ENCODE measurements around the gene ZNF445.

The ZNF445 gene

DNA sequence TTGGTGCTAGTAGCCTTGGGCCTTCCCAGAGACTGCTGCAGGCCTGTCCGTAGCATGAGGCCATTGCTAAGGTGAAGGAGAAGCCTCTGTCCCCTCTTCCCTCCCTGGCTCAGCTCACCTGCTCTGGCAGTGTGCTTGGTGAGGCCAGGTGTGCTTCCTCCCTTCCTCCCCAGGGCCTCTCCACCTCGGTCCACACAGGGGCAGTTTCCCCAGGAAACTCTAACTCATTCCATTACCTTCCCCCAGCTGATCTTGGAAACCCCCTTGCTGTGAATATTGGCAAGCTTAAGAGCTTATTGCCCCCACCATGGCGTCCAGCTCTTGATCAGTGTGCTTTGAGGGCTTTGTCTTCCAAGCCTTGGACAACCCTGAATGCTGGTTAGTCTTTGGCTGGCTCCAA is 52.7 kb downstream of the ZNF445 start:
- Histone ChIP-seq H3K79me2 (no peaks in the 10 kb centered on the region), H3K27ac (no peak overlapping the region), H3K36me3 (ENCODE audit: control insufficient read depth, insufficient read depth, low read length) (no peaks in the 10 kb centered on the region), H3K9ac (no peak overlapping the region), H3K9me3 (ENCODE audit: control insufficient read depth, low read length) (no peaks in the 10 kb centered on the region), H3K4me1 (no peaks in the 10 kb centered on the region), H2AFZ (no peak overlapping the region), H3K4me3 (ENCODE audit: low read depth, low read length) (no peak overlapping the region), H3K4me2 (ENCODE audit: low read length) (no peak overlapping the region), H3K27me3 (ENCODE audit: control insufficient read depth, insufficient read depth, low read length) (no peaks in the 10 kb centered on the region)
- TF ChIP-seq, protein P1, sequence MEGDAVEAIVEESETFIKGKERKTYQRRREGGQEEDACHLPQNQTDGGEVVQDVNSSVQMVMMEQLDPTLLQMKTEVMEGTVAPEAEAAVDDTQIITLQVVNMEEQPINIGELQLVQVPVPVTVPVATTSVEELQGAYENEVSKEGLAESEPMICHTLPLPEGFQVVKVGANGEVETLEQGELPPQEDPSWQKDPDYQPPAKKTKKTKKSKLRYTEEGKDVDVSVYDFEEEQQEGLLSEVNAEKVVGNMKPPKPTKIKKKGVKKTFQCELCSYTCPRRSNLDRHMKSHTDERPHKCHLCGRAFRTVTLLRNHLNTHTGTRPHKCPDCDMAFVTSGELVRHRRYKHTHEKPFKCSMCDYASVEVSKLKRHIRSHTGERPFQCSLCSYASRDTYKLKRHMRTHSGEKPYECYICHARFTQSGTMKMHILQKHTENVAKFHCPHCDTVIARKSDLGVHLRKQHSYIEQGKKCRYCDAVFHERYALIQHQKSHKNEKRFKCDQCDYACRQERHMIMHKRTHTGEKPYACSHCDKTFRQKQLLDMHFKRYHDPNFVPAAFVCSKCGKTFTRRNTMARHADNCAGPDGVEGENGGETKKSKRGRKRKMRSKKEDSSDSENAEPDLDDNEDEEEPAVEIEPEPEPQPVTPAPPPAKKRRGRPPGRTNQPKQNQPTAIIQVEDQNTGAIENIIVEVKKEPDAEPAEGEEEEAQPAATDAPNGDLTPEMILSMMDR (IDR thresholded peaks at IDR 0.05): no peak

DNA sequence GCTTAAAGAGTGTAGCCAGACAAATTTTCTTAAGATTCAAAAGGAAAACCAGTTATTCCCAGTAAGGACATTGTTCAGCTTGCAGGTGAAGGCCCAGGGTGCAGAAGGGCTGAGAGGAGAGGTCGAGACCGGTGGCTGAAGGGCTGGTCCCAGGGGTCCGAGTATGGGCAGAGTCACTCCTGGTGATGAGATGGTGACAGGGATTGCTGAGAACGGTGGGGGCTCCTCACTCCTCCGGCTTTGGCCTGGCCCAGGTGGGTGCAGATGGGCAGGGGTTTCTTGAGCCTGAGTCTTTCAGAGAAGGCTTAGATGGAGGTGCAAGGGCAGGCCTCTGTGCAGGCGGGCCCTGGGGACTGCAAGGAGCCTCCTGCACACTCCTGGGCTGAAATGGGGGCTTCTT is 56.2 kb downstream of the ZNF445 start:
- H3K27ac ChIP-seq: no peak overlapping the region
- H3K9me3 ChIP-seq (ENCODE audit: control insufficient read depth, low read length): no peaks in the 10 kb centered on the region
- no peaks in the 10 kb centered on the region for H3K27me3 ChIP-seq (ENCODE audit: control insufficient read depth, insufficient read depth, low read length)
- H3K9ac ChIP-seq: no peak overlapping the region
- H3K79me2 ChIP-seq: no peaks in the 10 kb centered on the region
- TF ChIP-seq, protein P1 (IDR thresholded peaks at IDR 0.05): no peak
- no peaks in the 10 kb centered on the region for H3K4me1 ChIP-seq
- H3K4me3 ChIP-seq (ENCODE audit: low read depth, low read length): no peak overlapping the region
- H3K4me2 ChIP-seq (ENCODE audit: low read length): no peak overlapping the region
- no peak overlapping the region for H2AFZ ChIP-seq
- no peaks in the 10 kb centered on the region for H3K36me3 ChIP-seq (ENCODE audit: control insufficient read depth, insufficient read depth, low read length)

DNA sequence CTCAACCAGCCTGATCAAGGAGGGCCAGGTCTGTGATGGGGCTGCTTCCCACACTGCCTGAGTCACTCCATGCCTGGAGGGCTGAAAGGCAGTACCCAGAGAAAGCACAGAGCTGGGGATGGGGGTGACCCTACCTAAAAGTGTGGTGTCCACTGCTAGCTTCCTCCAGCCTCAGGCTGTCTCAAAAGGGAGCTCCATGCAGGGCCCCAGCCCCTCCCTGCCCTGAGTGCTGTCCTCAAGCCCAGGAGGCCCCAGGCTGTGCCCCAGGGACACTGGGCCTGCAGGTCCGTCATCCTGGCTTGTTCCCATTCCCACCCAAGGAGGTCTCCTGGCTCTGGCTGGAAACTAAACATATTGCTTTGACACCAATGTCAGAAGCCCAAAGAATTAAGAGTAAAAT is 56.8 kb downstream of the ZNF445 start:
- Histone ChIP-seq H2AFZ (no peak overlapping the region), H3K9me3 (ENCODE audit: control insufficient read depth, low read length) (no peaks in the 10 kb centered on the region), H3K79me2 (no peaks in the 10 kb centered on the region), H3K4me2 (ENCODE audit: low read length) (no peak overlapping the region), H3K9ac (no peak overlapping the region), H3K4me3 (ENCODE audit: low read depth, low read length) (no peak overlapping the region), H3K4me1 (no peaks in the 10 kb centered on the region), H3K27ac (no peak overlapping the region), H3K36me3 (ENCODE audit: control insufficient read depth, insufficient read depth, low read length) (no peaks in the 10 kb centered on the region), H3K27me3 (ENCODE audit: control insufficient read depth, insufficient read depth, low read length) (no peaks in the 10 kb centered on the region)
- TF ChIP-seq, protein P1 (IDR thresholded peaks at IDR 0.05): no peak

DNA sequence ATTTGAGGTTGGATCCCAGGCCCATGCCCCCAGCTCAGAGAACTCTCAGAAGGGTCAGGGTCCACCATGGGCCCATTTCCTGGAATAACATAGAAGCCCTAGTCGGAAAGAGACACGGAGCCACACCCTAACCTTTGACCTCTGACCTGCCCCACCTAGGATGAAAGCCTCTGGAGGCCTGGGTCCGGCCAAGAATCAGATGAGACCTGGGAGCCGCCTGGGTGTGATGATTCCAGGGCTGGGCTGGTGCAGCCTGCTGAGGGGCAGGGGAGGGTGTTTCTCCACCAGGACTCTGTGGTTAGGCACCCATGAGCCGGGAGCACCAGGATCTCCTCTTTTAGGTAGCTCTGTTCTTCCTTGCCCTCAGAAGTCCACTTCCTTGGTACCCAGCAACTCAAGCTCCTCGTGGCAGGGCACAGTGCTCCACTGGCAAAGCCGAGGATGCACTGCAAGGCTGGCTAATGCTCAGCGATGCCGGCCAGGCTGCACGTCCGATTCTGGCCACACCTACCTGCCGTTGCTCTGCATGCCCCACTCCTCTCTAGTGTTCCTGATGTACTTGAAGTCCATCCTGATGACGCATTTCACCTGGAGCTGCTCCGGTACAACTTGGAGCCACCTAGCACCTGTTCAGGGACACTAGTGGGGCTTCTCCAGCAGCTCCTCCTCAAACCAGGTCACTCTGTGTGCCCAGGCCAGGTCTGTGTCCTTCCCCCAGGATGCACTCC is 57.4 kb downstream of the ZNF445 start:
- Histone ChIP-seq H3K9me3 (ENCODE audit: control insufficient read depth, low read length) (no peaks in the 10 kb centered on the region), H3K36me3 (ENCODE audit: control insufficient read depth, insufficient read depth, low read length) (no peaks in the 10 kb centered on the region), H3K27ac (no peak overlapping the region), H3K4me1 (no peaks in the 10 kb centered on the region), H3K4me2 (ENCODE audit: low read length) (no peak overlapping the region), H2AFZ (no peak overlapping the region), H3K79me2 (no peaks in the 10 kb centered on the region), H3K27me3 (ENCODE audit: control insufficient read depth, insufficient read depth, low read length) (no peaks in the 10 kb centered on the region), H3K9ac (no peak overlapping the region), H3K4me3 (ENCODE audit: low read depth, low read length) (no peak overlapping the region)
- TF ChIP-seq, protein P1 (IDR thresholded peaks at IDR 0.05): no peak

Measured in parathyroid adenoma (tissue), 2 donors.